H1 (cell line): ENCODE results near the gene GABPA. TPM values are rescaled to one million over a fixed set of nuclear protein-coding genes. Genes with fewer than 3 reads are reported as not detected.

Experiments
- CTCF ChIA-PET: fragments of 300-600 bp; sonication (Branson Sonifier 250); formaldehyde crosslinking; loops from one replicate; lab custom pipeline; 2021; ENCODE audit not compliant: partially characterized antibody; lab: Charles Lee
- POLR2A ChIA-PET: fragments of 300-600 bp; sonication (Branson Sonifier 250); formaldehyde crosslinking; loops from one replicate; lab custom pipeline; 2021; ENCODE audit warnings: inconsistent platforms; ENCODE audit not compliant: partially characterized antibody; lab: Charles Lee
- DNase-seq, 2 experiments: peaks; one replicate each; pipeline versions ENCODE4 v3.0.0 to v3.0.0-alpha.2; 2010 to 2022; ENCODE audit warnings: low spot score in 2 of 2, low read depth in 1 of 2, mixed read lengths in 1 of 2
- FAIRE-seq: peaks from 2 replicates; lab custom pipeline; 2011; peaks lifted over from hg19 to GRCh38; lab: Jason Lieb, UNC
- H2AFZ ChIP-seq: 2 replicates; pipeline ENCODE4 v1.8.1; 2012; ENCODE audit warnings: low read length, inconsistent platforms
- H2AK5ac ChIP-seq: 2 replicates; pipeline ENCODE4 v1.6.1; 2013; ENCODE audit warnings: low read depth, low read length
- H2BK120ac ChIP-seq: replicated peaks from 2 replicates; pipeline ENCODE3; 2013; ENCODE audit warnings: low read depth, low read length, inconsistent platforms
- H2BK12ac ChIP-seq: 2 replicates; pipeline ENCODE4 v1.6.1; 2013; ENCODE audit warnings: low read depth, low read length
- H2BK15ac ChIP-seq: 2 replicates; pipeline ENCODE4 v1.6.1; 2013; ENCODE audit warnings: low read length
- H2BK20ac ChIP-seq: 2 replicates; pipeline ENCODE4 v1.6.1; 2013; ENCODE audit warnings: low read length
- H2BK5ac ChIP-seq: 2 replicates; pipeline ENCODE4 v1.6.1; 2013; ENCODE audit warnings: low read depth, low read length
- H3K14ac ChIP-seq: 2 replicates; pipeline ENCODE4 v1.6.1; 2013; ENCODE audit warnings: inconsistent platforms; ENCODE audit not compliant: insufficient read length
- H3K18ac ChIP-seq: 2 replicates; pipeline ENCODE4 v1.6.1; 2013; ENCODE audit warnings: low read length; ENCODE audit errors: extremely low read depth
- H3K23ac ChIP-seq: 2 replicates; pipeline ENCODE4 v1.6.1; 2013; ENCODE audit warnings: inconsistent platforms; ENCODE audit not compliant: insufficient read length
- H3K23me2 ChIP-seq: 2 replicates; pipeline ENCODE4 v1.6.1; 2013; ENCODE audit warnings: low read depth, low read length
- H3K27ac ChIP-seq: 2 replicates; pipeline ENCODE4 v1.6.1; 2011; ENCODE audit warnings: low read depth, low read length, inconsistent platforms
- H3K27me3 ChIP-seq, 4 experiments: replicated peaks in 1 of 4; 1 replicate in 1 of 4; 2 replicates in 3 of 4; pipeline versions ENCODE4 v1.6.1 to v1.8.1; 2011 to 2013; ENCODE audit warnings: low read length in 3 of 4, mild to moderate bottlenecking in 3 of 4, inconsistent platforms in 2 of 4, mixed read lengths in 2 of 4, moderate library complexity in 1 of 4; ENCODE audit not compliant: control insufficient read depth in 3 of 4, insufficient read depth in 3 of 4; ENCODE audit errors: extremely low read depth in 1 of 4
- H3K36me3 ChIP-seq, 4 experiments: 2 replicates each; pipeline versions ENCODE4 v1.6.1 to v1.8.1; 2011 to 2013; ENCODE audit warnings: mild to moderate bottlenecking in 4 of 4, low read length in 3 of 4, moderate library complexity in 2 of 4, control low read depth in 1 of 4, inconsistent platforms in 1 of 4; ENCODE audit not compliant: insufficient read depth in 4 of 4, control insufficient read depth in 2 of 4
- H3K4ac ChIP-seq: replicated peaks from 2 replicates; pipeline ENCODE3; 2013; ENCODE audit warnings: low read length, low read depth, mixed read lengths, inconsistent platforms; ENCODE audit not compliant: insufficient read length
- H3K4me1 ChIP-seq, 4 experiments: replicated peaks in 1 of 4; 1 replicate in 1 of 4; 2 replicates in 3 of 4; pipeline versions ENCODE4 v1.6.1 to v1.8.1; 2011 to 2013; ENCODE audit warnings: low read length in 3 of 4, inconsistent platforms in 2 of 4, mixed read lengths in 1 of 4; ENCODE audit not compliant: insufficient read depth in 4 of 4, control insufficient read depth in 3 of 4
- H3K4me2 ChIP-seq, 2 experiments: 2 replicates each; pipeline versions ENCODE4 v1.6.1 to v1.8.1; 2011 to 2013; ENCODE audit warnings: low read depth in 2 of 2, low read length in 2 of 2, control low read depth in 1 of 2, inconsistent platforms in 1 of 2, mild to moderate bottlenecking in 1 of 2; ENCODE audit not compliant: insufficient read depth in 1 of 2
- H3K4me3 ChIP-seq, 4 experiments: fragments of 200-600, 300-600 bp in 1 of 4; sonication (generic), shearing (Covaris generic), sonication (Bioruptor Twin) in 1 of 4; 2 replicates each; pipeline versions ENCODE4 v1.5.1 to v1.8.1; 2011 to 2016; ENCODE audit warnings: low read length in 4 of 4, low read depth in 3 of 4, control low read depth in 2 of 4, inconsistent platforms in 2 of 4, mild to moderate bottlenecking in 2 of 4, mixed read lengths in 1 of 4, moderate library complexity in 1 of 4; ENCODE audit not compliant: insufficient read depth in 2 of 4; ENCODE audit errors: extremely low read depth in 1 of 4
- H3K56ac ChIP-seq: replicated peaks from 2 replicates; pipeline ENCODE3; 2013; ENCODE audit warnings: low read depth, mild to moderate bottlenecking, mixed read lengths, low read length, inconsistent platforms; ENCODE audit not compliant: insufficient read length
- H3K79me1 ChIP-seq: 2 replicates; pipeline ENCODE4 v1.6.1; 2013; ENCODE audit warnings: low read depth, low read length, control low read depth
- H3K79me2 ChIP-seq, 2 experiments: 2 replicates each; pipeline versions ENCODE4 v1.6.1 to v1.8.1; 2012 to 2013; ENCODE audit warnings: low read length in 2 of 2, mild to moderate bottlenecking in 2 of 2, inconsistent platforms in 1 of 2; ENCODE audit not compliant: insufficient read depth in 2 of 2, control insufficient read depth in 1 of 2
- H3K9ac ChIP-seq, 4 experiments: replicated peaks in 1 of 4; 1 replicate in 1 of 4; 2 replicates in 3 of 4; pipeline versions ENCODE4 v1.6.1 to v1.8.1; 2011 to 2013; ENCODE audit warnings: low read depth in 3 of 4, low read length in 3 of 4, control low read depth in 2 of 4, mild to moderate bottlenecking in 2 of 4, moderate library complexity in 2 of 4, inconsistent platforms in 1 of 4; ENCODE audit errors: extremely low read depth in 1 of 4
- H3K9me3 ChIP-seq, 2 experiments: 2 replicates each; pipeline versions ENCODE4 v1.6.1 to v1.8.1; 2012 to 2013; ENCODE audit warnings: mild to moderate bottlenecking in 2 of 2, moderate library complexity in 2 of 2, control low read depth in 1 of 2, inconsistent platforms in 1 of 2, low read depth in 1 of 2, low read length in 1 of 2, mixed read lengths in 1 of 2; ENCODE audit not compliant: insufficient read depth in 2 of 2
- H4K20me1 ChIP-seq, 2 experiments: replicated peaks in 1 of 2; 2 replicates each; pipeline versions ENCODE3 to v1.8.1; 2011 to 2013; ENCODE audit warnings: inconsistent platforms in 2 of 2, low read length in 2 of 2, mild to moderate bottlenecking in 1 of 2; ENCODE audit not compliant: insufficient read depth in 2 of 2, control insufficient read depth in 1 of 2
- H4K5ac ChIP-seq: 2 replicates; pipeline ENCODE4 v1.6.1; 2013; ENCODE audit warnings: low read length, low read depth, mixed read lengths, inconsistent platforms; ENCODE audit not compliant: insufficient read length
- H4K8ac ChIP-seq: 2 replicates; pipeline ENCODE4 v1.8.0; 2013; ENCODE audit warnings: mild to moderate bottlenecking, moderate library complexity, low read length, inconsistent platforms; ENCODE audit not compliant: insufficient read depth; ENCODE audit errors: extremely low read depth
- H4K91ac ChIP-seq: replicated peaks from 2 replicates; pipeline ENCODE3; 2013; ENCODE audit warnings: low read length, mixed read lengths, inconsistent platforms; ENCODE audit not compliant: insufficient read length
- ASH2L ChIP-seq: fragments of 200-600, 300-600 bp; sonication (generic); IDR thresholded peaks from one replicate; pipeline ENCODE4 v1.7.1; 2017; ENCODE audit warnings: low read length
- BRCA1 ChIP-seq: IDR thresholded peaks from 2 replicates; pipeline ENCODE4 v1.6.1; 2012; ENCODE audit warnings: low read depth, low read length, improper control_type of control experiment
- CBX5 ChIP-seq: fragments of 300-800, 300-1000 bp; sonication (generic); IDR thresholded peaks from 2 replicates; pipeline ENCODE4 v1.7.1; 2016; ENCODE audit warnings: antibody characterized with exemption, low read length, low read depth
- CBX8 ChIP-seq: fragments of 300-800, 300-1000 bp; sonication (generic); IDR thresholded peaks from 2 replicates; pipeline ENCODE4 v1.7.1; 2016; ENCODE audit warnings: low read depth, low read length, borderline replicate concordance
- CHD2 ChIP-seq: IDR thresholded peaks from 2 replicates; pipeline ENCODE4 v1.6.1; 2012; ENCODE audit warnings: low read length, improper control_type of control experiment
- GABPA ChIP-seq: IDR thresholded peaks from 2 replicates; pipeline ENCODE4 v1.6.1; 2011; ENCODE audit warnings: mild to moderate bottlenecking, low read length, moderate library complexity, borderline replicate concordance; ENCODE audit not compliant: insufficient read depth
- JUN ChIP-seq: IDR thresholded peaks from 2 replicates; pipeline ENCODE4 v1.6.1; 2011; ENCODE audit warnings: low read depth, mild to moderate bottlenecking, improper control_type of control experiment, low read length
- KDM4A ChIP-seq: IDR thresholded peaks from one replicate; pipeline ENCODE4 v1.7.1; 2012; ENCODE audit warnings: low read depth, mild to moderate bottlenecking, moderate library complexity, low read length, inconsistent platforms; ENCODE audit not compliant: severe bottlenecking
- NRF1 ChIP-seq: IDR thresholded peaks from 2 replicates; pipeline ENCODE4 v1.6.1; 2011; ENCODE audit warnings: mild to moderate bottlenecking, low read depth, low read length, improper control_type of control experiment
- RAD21 ChIP-seq, 2 experiments: IDR thresholded peaks in 1 of 2; conservative IDR thresholded peaks in 1 of 2; 2 replicates each; pipeline ENCODE4 v1.6.1; 2011; ENCODE audit warnings: low read depth in 2 of 2, low read length in 2 of 2, improper control_type of control experiment in 1 of 2, inconsistent platforms in 1 of 2, mild to moderate bottlenecking in 1 of 2, moderate library complexity in 1 of 2
- SP1 ChIP-seq: IDR thresholded peaks from 2 replicates; pipeline ENCODE4 v1.6.1; 2011; ENCODE audit warnings: low read depth, low read length
- SRF ChIP-seq: IDR thresholded peaks from 2 replicates; pipeline ENCODE4 v1.6.1; 2011; ENCODE audit warnings: mild to moderate bottlenecking, low read depth, low read length, moderate library complexity
- TAF7 ChIP-seq: optimal IDR thresholded peaks from 2 replicates; pipeline ENCODE3; 2011; ENCODE audit warnings: low read depth, mild to moderate bottlenecking, inconsistent platforms, low read length, moderate library complexity, borderline replicate concordance
- WGBS, 2 experiments: shearing (Covaris generic) in 1 of 2; methylation state at CpG; one replicate each; pipeline versions ENCODE4 v1.1.6 to v1.1.7; 2013 to 2015; ENCODE audit warnings: low lambda C conversion rate in 2 of 2, mixed read lengths in 2 of 2, inconsistent platforms in 1 of 2, low coverage in 1 of 2, missing lambda C conversion rate in 1 of 2; ENCODE audit not compliant: insufficient replicate concordance in 2 of 2, insufficient coverage in 1 of 2, insufficient read length in 1 of 2; ENCODE audit errors: extremely low coverage in 1 of 2, missing lambda C conversion rate in 1 of 2; 5-methylcytosine and 5-hydroxymethylcytosine counted together
- polyA plus RNA-seq, 7 experiments: library from polyadenylated mRNA; depleted of rRNA in 3 of 7; stranded (reverse) in 5 of 7; unstranded in 2 of 7; fragments of >200 nt in 5 of 7; fragments of 200-250 nt in 2 of 7; gene quantifications; 1 replicate in 5 of 7; 2 replicates in 1 of 7; 4 replicates in 1 of 7; pipeline versions ENCODE4 v1.2.1 to v1.2.3, GENCODE V29; 2011 to 2013; ENCODE audit warnings: missing spikeins in 2 of 7, mixed read lengths in 2 of 7
- total RNA-seq: library from RNA; stranded (reverse); fragmentation: NEBNext Ultra II Directional; extraction: Animal tissue kit (Norgen Biotek cat#: 25700); gene quantifications from 2 replicates; pipeline ENCODE4 v1.2.1, GENCODE V29; 2021
- TF ChIP-seq, protein P1 (sequence below): IDR thresholded peaks from 2 replicates; pipeline ENCODE4 v1.6.1; 2011; ENCODE audit warnings: low read length, improper control_type of control experiment

The GABPA gene
- total and polyA plus RNA-seq, 2 of the 8 experiments (the other 6 are each of a cell fraction or from before 2014, with no cell fraction given), result 5.2 to 22.2 TPM

DNA sequence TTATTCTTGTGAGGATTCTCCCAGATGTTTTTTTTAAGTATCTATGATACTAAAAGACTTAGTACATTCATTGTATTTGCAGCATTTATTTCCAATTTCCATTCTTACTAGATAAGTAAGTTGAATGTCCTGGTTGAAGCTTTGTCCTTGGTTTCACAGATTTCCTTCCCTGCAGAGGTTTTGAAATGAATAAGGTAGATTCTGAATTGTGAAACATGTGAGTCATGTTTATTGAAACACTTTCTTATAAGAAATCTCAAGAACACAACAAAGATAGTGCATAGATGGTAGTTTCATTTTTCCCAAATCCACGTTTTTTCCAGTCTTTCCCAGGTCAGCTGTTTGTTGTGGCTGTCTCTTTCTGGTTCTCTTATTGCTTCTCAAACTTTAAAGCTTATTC lies 24.8 kb downstream of the GABPA start:
- Histone ChIP-seq H3K27me3 (peaks cover 0 to 1% (median 0%) of the 10 kb centered on the region in 4 experiments; a peak in 1 of 7 replicates), H3K36me3 (peaks cover 4 to 47% (median 20%) of the 10 kb centered on the region in 4 experiments), H2BK15ac (no peak overlapping the region), H3K4ac (no peak overlapping the region), H3K23me2 (no peaks in the 10 kb centered on the region), H3K9ac (no peak overlapping the region), H3K4me1 (no peaks in the 10 kb centered on the region), H3K4me3 (no peak overlapping the region), H2BK5ac (no peak overlapping the region), H2BK12ac (no peak overlapping the region), H3K4me2 (no peak overlapping the region), H3K79me1 (peaks cover 2% of the 10 kb centered on the region; the same call in 1 of the 2 replicates), H2AK5ac (no peak overlapping the region), H4K91ac (no peak overlapping the region), H4K8ac (no peak overlapping the region), H2BK20ac (no peak overlapping the region), H3K9me3 (no peaks in the 10 kb centered on the region), H3K14ac (no peak overlapping the region), H4K20me1 (no peaks in the 10 kb centered on the region), H3K79me2 (no peaks in the 10 kb centered on the region), H3K23ac (no peak overlapping the region), H4K5ac (no peak overlapping the region), H3K56ac (no peak overlapping the region), H2AFZ (no peak overlapping the region), H3K18ac (no peak overlapping the region), H3K27ac (no peak overlapping the region), H2BK120ac (no peak overlapping the region)
- WGBS, 2 experiments, result 80% methylated on average over 1 of the region's 1 CpG; no CpG with 5 or more reads in 1 of the 2 experiments
- ChIA-PET CTCF (interaction anchor here (0.9 kb wide), 2 partner anchors 17 to 40 kb away, joined by 3 read pairs; no protein-coding TSS in a partner anchor), POLR2A (no interaction called here)
- DNase-seq, result no peak
- no peak for FAIRE-seq
- TF ChIP-seq ASH2L (no peak), CBX8 (no peak), JUN (no peak), SP1 (no peak), KDM4A (no peak), BRCA1 (no peak), SRF (no peak), GABPA (no peak), NRF1 (no peak), CHD2 (no peak), RAD21 (IDR thresholded peaks at IDR 0.05 in 1 of 2, conservative IDR thresholded peaks at IDR 0.05 in 1 of 2; ENCODE audit: low read depth in 2 of 2, low read length in 2 of 2) (no peak), TAF7 (no peak), CBX5 (no peak)
- TF ChIP-seq, protein P1, sequence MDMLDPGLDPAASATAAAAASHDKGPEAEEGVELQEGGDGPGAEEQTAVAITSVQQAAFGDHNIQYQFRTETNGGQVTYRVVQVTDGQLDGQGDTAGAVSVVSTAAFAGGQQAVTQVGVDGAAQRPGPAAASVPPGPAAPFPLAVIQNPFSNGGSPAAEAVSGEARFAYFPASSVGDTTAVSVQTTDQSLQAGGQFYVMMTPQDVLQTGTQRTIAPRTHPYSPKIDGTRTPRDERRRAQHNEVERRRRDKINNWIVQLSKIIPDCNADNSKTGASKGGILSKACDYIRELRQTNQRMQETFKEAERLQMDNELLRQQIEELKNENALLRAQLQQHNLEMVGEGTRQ, result no peak
